K562 (cell line): ENCODE data around the gene ROPN1L. TPM values are rescaled to one million over a fixed set of nuclear protein-coding genes. Genes with fewer than 3 reads are reported as not detected.

Source experiments
- ARID3A ChIP-seq: IDR thresholded peaks from 2 replicates; pipeline ENCODE4 v1.6.1; 2012; ENCODE audit warnings: low read depth, low read length, improper control_type of control experiment, borderline replicate concordance
- ARNT ChIP-seq, 2 experiments: fragments of 450-650 bp; IDR thresholded peaks; 2 replicates each; pipeline ENCODE4 v1.6.1; 2016; ENCODE audit warnings: mild to moderate bottlenecking in 1 of 2
- E4F1 ChIP-seq: fragments of 250-450 bp; sonication (Bioruptor Pico); IDR thresholded peaks from 2 replicates; pipeline ENCODE4 v1.5.0; 2021; ENCODE audit warnings: mild to moderate bottlenecking, borderline replicate concordance
- MLX ChIP-seq, 2 experiments: fragments of 450-650 bp in 1 of 2; sonication (generic) in 1 of 2; formaldehyde crosslinking; conservative IDR thresholded peaks; 2 replicates each; pipeline versions ENCODE4 v1.4.0 to v1.8.1; 2020 to 2022; ENCODE audit warnings: mild to moderate bottlenecking in 1 of 2, missing genetic modification reagents in 1 of 2
- MTA2 ChIP-seq: fragments of 450-650 bp; IDR thresholded peaks from 2 replicates; pipeline ENCODE4 v1.6.1; 2016; ENCODE audit warnings: low read depth
- NCOA1 ChIP-seq: fragments of 450-650 bp; IDR thresholded peaks from 2 replicates; pipeline ENCODE4 v1.6.1; 2016; ENCODE audit warnings: low read depth
- NFIC ChIP-seq: fragments of 450-650 bp; IDR thresholded peaks from 2 replicates; pipeline ENCODE4 v1.6.1; 2017; ENCODE audit warnings: mild to moderate bottlenecking, inconsistent platforms
- PREB ChIP-seq: sonication (generic); formaldehyde crosslinking; IDR thresholded peaks from 2 replicates; pipeline ENCODE4 v1.8.1; 2023; ENCODE audit warnings: mild to moderate bottlenecking, missing genetic modification reagents
- RREB1 ChIP-seq: fragments of 250-450 bp; sonication (Bioruptor Pico); IDR thresholded peaks from 2 replicates; pipeline ENCODE4 v1.4.0; 2020
- ZNF121 ChIP-seq: sonication (generic); formaldehyde crosslinking; conservative IDR thresholded peaks from 2 replicates; pipeline ENCODE4 v1.8.0; 2022; ENCODE audit warnings: missing genetic modification reagents
- ZNF311 ChIP-seq: fragments of 250-450 bp; sonication (Bioruptor Pico); IDR thresholded peaks from 2 replicates; pipeline ENCODE4 v1.4.0; 2020; ENCODE audit warnings: mild to moderate bottlenecking, moderate library complexity
- ZNF398 ChIP-seq: fragments of 250-450 bp; sonication (Bioruptor Pico); IDR thresholded peaks from 2 replicates; pipeline ENCODE4 v1.8.0; 2021; ENCODE audit warnings: moderate library complexity, mild to moderate bottlenecking, inconsistent platforms
- polyA plus RNA-seq, 8 experiments: library from polyadenylated mRNA; depleted of rRNA in 4 of 8; stranded (reverse) in 5 of 8; unstranded in 3 of 8; fragments of >200 nt; fragmentation: Nextera tagmentation in 2 of 8; fragmentation: Illumina TruSeq in 1 of 8; extraction: Ambion mirVana in 2 of 8; extraction: Trizol in 1 of 8; gene quantifications; 2 replicates each; pipeline versions ENCODE4 v1.2.1 to v1.2.3, GENCODE V29; 2011 to 2014; ENCODE audit warnings: inconsistent platforms in 1 of 8, missing spikeins in 1 of 8
- total RNA-seq, 7 experiments: library from RNA; depleted of rRNA in 6 of 7; stranded (reverse); fragments of >200 nt in 6 of 7; fragmentation: Illumina TruSeq in 2 of 7; extraction: Trizol in 2 of 7; gene quantifications; 2 replicates each; pipeline versions ENCODE4 v1.2.1 to v1.2.3, GENCODE V29; 2011 to 2021; ENCODE audit warnings: low replicate concordance in 1 of 7

Gene ROPN1L
- total and polyA plus RNA-seq, 9 of the 15 experiments (the other 6 are each of a cell fraction or from before 2014, with no cell fraction given), result 0.04 to 0.85 (median 0.24) TPM; not detected in 3

GRCh38 chr5:10503997-10504793 lies 62.5 kb downstream of the ROPN1L start (continued):
- no peak for TF ChIP-seq PREB
- TF ChIP-seq RREB1, result peak; percentile 92
- peak in 1 of 2 experiments; percentile 85; a peak in 1 of 4 replicates for TF ChIP-seq ARNT (IDR thresholded peaks at IDR 0.05)
- peak; percentile 62; the same call in 1 of the 2 replicates for TF ChIP-seq MTA2
- TF ChIP-seq ZNF121 (CRISPR knock-in tag), result no peak
- no peak for TF ChIP-seq E4F1 (CRISPR knock-in tag)
- TF ChIP-seq ZNF311 (CRISPR knock-in tag), result 0 out of 2 replicates have a peak, but pooled peaks have one; percentile 62
- TF ChIP-seq ZNF398 (CRISPR knock-in tag), result no peak
- peak; percentile 85 for TF ChIP-seq NFIC
- TF ChIP-seq ARID3A, result peak; percentile 65; the same call in 1 of the 2 replicates
- TF ChIP-seq NCOA1, result peak; percentile 86
- peak in 1 of 2 experiments; percentile 76; a peak in 1 of 4 replicates for TF ChIP-seq MLX (CRISPR knock-in tag; conservative IDR thresholded peaks at IDR 0.05)
